Activated CD4-positive, alpha-beta T cell treated with anti-CD3 and anti-CD28 coated beads, Interleukin-2, amount 10 ng/mL, durations not matched to agents 24 days and 14 days (primary cell): Measurements from ENCODE around the gene GABRA4. TPM values are rescaled to one million over a fixed set of nuclear protein-coding genes. Genes with fewer than 3 reads are reported as not detected.

ENCODE experiments used
- DNase-seq: peaks from one replicate; pipeline ENCODE4 v3.0.0; 2022
- H3K27ac Mint-ChIP-seq: one replicate; pipeline ENCODE4 v1.8.0; 2022; ENCODE audit warnings: mild to moderate bottlenecking, mixed read lengths
- H3K27me3 Mint-ChIP-seq: one replicate; pipeline ENCODE4 v1.8.0; 2022; ENCODE audit warnings: mixed read lengths
- H3K36me3 Mint-ChIP-seq: one replicate; pipeline ENCODE4 v1.8.0; 2022; ENCODE audit warnings: low read depth, mild to moderate bottlenecking, mixed read lengths
- H3K4me1 Mint-ChIP-seq: one replicate; pipeline ENCODE4 v1.8.0; 2021; ENCODE audit warnings: mixed read lengths
- H3K4me3 Mint-ChIP-seq: one replicate; pipeline ENCODE4 v1.8.0; 2022; ENCODE audit warnings: mild to moderate bottlenecking, moderate library complexity, mixed read lengths
- H3K9me3 Mint-ChIP-seq: one replicate; pipeline ENCODE4 v1.8.0; 2021; ENCODE audit warnings: mixed read lengths
- intact Hi-C: fragments of 100-400 bp; cut with micrococcal nuclease; formaldehyde crosslinking; loops from one replicate; pipeline ENCODE4 v1.15.1; 2023
- total RNA-seq: library from RNA; stranded (reverse); gene quantifications from 2 replicates; pipeline ENCODE4 v1.2.3, GENCODE V29; 2022

The GABRA4 gene
- not detected in 2 replicates for total RNA-seq

DNA sequence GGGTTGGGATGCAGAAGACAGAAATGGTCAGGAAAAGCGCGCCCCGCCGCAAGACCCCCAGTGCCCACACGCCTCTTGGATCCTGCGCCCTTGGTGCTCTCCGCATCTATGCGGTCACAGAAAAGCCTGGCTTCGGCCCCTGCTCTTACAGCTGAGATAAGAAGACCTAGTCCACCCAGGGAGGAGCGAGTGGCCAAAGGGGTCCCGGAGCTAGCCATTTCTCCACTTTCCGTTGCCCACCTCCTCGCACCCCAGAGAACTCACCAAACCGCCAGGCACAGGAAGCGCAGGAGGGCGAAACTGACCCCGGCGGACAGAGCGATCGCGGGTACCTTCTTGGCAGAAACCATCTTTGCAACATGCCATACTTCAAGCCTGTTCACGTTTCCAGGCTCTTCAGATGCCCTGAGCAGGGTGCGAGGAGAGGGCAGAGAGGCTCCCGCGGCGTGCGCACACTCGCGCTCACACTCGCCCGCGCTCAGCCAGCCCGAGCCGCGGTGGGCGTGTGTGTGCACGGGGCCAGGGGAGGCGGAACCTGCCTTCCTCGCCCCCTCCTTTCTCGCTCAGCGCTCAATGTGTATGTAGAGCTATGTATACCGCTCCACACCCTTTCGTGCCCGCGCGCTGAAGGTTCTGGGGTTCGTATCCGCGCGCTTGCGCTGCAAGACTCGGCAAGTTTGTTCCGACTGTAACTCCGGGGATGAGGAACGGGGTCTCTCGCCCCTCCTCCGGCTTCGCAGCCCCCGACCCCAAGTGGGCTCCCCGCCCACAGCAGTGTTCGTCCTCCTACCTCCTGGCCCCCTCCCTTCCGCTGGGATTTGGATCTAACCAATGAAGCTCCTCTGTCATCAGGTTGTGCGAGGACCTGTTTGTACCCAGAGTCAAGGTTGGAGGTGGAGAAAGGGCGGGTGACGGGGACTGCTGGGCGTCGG is at the start of gene GABRA4:
TSS of gene GABRA4 (minus strand) at position 507 of the 932 bp plus-strand sequence. CDS start at position 350, 157 bp downstream.
- no peak for DNase-seq
- no peaks in the 10 kb centered on the region for H3K9me3 Mint-ChIP-seq

DNA sequence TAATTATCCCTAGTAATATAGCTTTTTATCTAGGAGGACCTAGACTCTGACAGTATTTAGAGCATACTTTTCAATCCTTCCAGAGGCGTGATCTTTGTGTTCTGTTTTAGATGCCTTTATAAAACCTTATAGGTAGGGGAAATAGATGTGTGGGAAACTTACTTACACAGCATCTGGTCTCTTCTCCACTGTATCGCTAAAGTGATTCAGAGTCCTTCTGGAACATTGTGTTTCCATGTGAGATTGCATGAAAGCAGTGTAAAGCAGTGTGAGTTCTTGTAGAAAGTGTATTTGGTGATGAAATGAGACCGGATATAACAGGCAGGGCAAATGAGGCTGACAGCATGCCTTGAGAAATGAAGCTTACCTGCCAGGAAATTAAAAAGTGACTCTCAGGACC is 47.4 kb upstream of the GABRA4 start:
- no peaks in the 10 kb centered on the region for H3K36me3 Mint-ChIP-seq
- H3K27me3 Mint-ChIP-seq, result peaks cover 3% of the 10 kb centered on the region
- H3K9me3 Mint-ChIP-seq, result no peaks in the 10 kb centered on the region
- DNase-seq, result no peak
- no peak overlapping the region for H3K4me3 Mint-ChIP-seq
- H3K27ac Mint-ChIP-seq, result no peak overlapping the region
- no peaks in the 10 kb centered on the region for H3K4me1 Mint-ChIP-seq
- intact Hi-C loops, result no loop called here

More for the DNA sequence above, at the start of gene GABRA4:
- peaks cover 10% of the 10 kb centered on the region for H3K4me1 Mint-ChIP-seq
- H3K4me3 Mint-ChIP-seq, result peak within 1 kb of the TSS; percentile 49
- intact Hi-C loops, result no loop called here
- H3K36me3 Mint-ChIP-seq, result no peaks in the 10 kb centered on the region
- H3K27ac Mint-ChIP-seq, result no peak within 1 kb of the TSS
- H3K27me3 Mint-ChIP-seq, result peaks cover 41% of the 10 kb centered on the region

DNA sequence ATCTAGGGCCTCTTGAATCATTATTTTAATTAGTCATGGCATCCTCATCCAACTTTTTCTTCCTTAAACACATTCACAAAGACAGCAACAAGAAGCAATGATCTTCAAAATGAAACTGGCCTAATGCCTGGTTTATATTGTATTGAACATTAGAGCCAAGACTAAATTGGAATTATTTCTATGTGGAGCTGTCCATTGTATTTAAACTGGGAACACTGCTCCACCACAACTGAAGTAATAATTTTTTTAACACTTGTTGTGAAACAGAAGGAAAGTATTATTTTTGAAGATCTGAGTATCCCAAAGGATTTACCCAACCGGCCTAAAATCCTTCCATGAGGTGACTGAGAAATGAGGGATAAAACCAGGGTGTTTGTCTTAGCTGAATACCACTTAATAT is 44.9 kb upstream of the GABRA4 start:
- H3K27me3 Mint-ChIP-seq, result peaks cover 10% of the 10 kb centered on the region
- no peak for DNase-seq
- H3K4me1 Mint-ChIP-seq, result no peaks in the 10 kb centered on the region
- no peak overlapping the region for H3K4me3 Mint-ChIP-seq
- intact Hi-C loops, result no loop called here
- H3K9me3 Mint-ChIP-seq, result no peaks in the 10 kb centered on the region
- H3K27ac Mint-ChIP-seq, result no peak overlapping the region
- no peaks in the 10 kb centered on the region for H3K36me3 Mint-ChIP-seq

DNA sequence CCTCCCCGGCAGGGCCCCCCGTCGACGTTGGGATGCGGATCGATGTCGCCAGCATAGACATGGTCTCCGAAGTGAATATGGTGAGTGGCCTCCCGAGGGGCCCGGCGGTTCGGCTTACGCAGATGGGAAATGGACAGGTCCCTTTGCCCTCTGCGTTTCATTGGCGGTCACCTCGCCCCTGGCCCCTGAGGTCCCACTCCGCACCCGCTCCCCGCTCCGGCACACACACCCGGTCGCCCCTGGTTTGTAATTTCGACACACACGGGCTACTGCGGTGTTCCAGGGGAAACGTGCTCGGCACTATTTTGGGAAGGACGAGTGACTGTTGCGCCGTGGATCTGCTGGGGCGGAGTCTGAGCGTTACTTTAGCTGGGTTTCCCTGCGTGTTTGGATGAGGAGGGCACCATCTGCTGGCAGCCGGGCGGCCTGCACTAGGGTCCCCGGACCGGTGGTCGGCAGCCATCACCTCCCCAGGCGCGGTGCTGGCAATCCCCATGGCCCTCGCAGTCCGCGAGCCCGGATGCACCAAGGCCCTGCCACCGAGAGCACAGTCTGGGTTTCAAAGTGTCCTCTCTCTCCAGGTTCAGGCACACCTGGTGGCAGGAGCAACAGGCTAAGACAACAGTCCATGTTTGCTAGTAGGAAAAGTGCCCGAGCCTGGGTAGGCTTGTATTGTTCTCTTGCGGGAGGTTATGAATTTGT is 39.2 kb upstream of the GABRA4 start:
- Mint-ChIP-seq H3K9me3 (no peaks in the 10 kb centered on the region), H3K27ac (no peak overlapping the region), H3K36me3 (peaks cover 2% of the 10 kb centered on the region)

DNA sequence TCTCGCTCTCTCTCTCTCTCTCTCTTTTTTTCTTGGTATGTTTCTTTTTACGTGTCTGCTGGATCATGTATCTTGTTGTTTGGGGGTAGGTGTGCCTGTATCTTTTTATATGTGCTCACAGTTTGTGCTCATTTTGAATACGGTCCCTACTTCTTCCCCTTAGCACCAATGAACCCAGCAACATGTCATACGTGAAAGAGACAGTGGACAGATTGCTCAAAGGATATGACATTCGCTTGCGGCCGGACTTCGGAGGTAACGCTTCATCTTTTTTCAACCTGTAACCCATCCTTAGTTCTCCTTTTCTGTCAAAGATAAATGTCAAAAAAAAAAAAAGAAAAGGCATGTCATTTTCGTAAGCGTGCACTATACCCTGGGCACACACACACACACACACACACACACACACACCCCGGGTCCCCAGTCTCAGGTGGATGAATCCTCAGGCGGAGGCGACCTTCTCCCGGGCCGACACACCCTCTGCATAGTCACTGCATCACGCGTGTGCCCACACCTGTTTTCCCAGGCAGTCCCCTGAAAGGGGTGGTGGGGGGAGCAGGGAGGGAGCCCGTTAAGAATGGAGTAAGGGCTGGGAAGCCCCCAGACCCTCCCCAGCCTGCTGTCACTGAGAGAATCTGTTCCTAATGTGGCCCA is 38.5 kb upstream of the GABRA4 start:
- H3K36me3 Mint-ChIP-seq, result peaks cover 2% of the 10 kb centered on the region
- peak overlapping the region; percentile 74 for H3K4me3 Mint-ChIP-seq
- H3K9me3 Mint-ChIP-seq, result no peaks in the 10 kb centered on the region
- H3K27ac Mint-ChIP-seq, result no peak overlapping the region
- intact Hi-C loops, result loop anchor here (2.0 to 5.0 kb wide), 3 partner anchors 21 to 350 kb away; no protein-coding TSS in a partner anchor
- H3K4me1 Mint-ChIP-seq, result peaks cover 17% of the 10 kb centered on the region
- H3K27me3 Mint-ChIP-seq, result peaks cover 45% of the 10 kb centered on the region
- DNase-seq, result peak; percentile 55

More for the DNA sequence above, 39.2 kb upstream of the GABRA4 start:
- H3K4me3 Mint-ChIP-seq, result peak overlapping the region; percentile 74
- peaks cover 17% of the 10 kb centered on the region for H3K4me1 Mint-ChIP-seq
- intact Hi-C loops, result loop anchor here (2.0 to 5.0 kb wide), 3 partner anchors 22 to 350 kb away; no protein-coding TSS in a partner anchor
- DNase-seq, result peak; percentile 82
- H3K27me3 Mint-ChIP-seq, result peaks cover 45% of the 10 kb centered on the region

DNA sequence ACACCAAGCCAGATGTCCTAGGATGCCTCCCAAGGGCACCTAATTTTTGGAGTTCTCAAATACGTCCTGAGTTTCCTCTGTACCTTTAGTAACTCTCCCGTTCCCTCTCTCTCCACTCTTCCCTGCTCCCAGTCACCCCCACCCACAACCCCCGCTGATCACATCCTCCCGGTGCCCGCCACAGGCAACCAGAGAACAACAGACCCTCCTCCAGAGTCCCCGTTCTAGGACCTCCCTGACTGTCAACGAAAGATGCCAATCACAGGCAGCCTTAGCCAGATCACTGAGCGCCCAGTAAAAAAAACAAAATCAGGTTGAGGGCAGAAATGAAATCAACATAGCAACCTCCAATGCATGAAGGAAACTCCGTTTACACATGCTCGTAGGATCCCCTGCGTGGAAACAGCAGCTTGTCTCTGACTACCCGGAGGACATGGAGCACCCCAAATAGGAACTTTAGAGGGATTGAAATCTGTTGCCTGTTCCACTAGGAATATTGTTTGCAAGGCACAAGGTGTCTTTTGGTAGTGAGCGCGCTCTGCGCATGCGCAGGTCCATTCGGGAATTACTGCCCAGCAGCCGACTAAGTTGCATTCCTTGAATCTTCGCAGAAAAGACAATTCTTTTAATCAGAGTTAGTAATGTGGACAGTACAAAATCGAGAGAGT is 37.8 kb upstream of the GABRA4 start, which contains the start of gene GABRB1:
TSS of gene GABRB1 (plus strand) at position 557 of the 668 bp plus-strand sequence.
- H3K4me1 Mint-ChIP-seq, result peaks cover 17% of the 10 kb centered on the region
- no peak within 1 kb of the TSS for H3K27ac Mint-ChIP-seq
- intact Hi-C loops, result loop anchor here (5.0 kb wide), 1 partner anchor 351 kb away; no protein-coding TSS in a partner anchor
- peak; percentile 69 for DNase-seq
- H3K27me3 Mint-ChIP-seq, result peaks cover 46% of the 10 kb centered on the region
- H3K9me3 Mint-ChIP-seq, result no peaks in the 10 kb centered on the region
- H3K36me3 Mint-ChIP-seq, result peaks cover 2% of the 10 kb centered on the region
- H3K4me3 Mint-ChIP-seq, result peak within 1 kb of the TSS; percentile 74

DNA sequence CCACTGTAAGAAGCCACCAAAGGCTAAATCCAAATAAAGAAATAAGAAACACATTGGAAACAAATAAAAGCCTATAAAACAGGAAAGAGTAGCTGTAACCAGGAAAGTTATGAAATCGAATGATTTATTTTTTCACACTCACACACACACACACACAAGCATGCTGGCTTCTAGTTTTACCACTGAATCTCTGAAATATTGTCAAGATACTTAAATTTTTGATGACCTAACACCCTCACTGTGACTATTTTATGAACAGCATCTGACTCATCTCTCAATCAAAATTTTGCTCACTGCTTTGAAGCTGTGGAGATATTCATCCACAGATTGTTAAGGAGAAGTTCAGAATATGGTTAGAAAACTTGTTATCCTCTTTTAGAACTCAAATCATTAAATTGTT is 24.1 kb upstream of the GABRA4 start:
- peaks cover 1% of the 10 kb centered on the region for H3K27me3 Mint-ChIP-seq
- intact Hi-C loops, result no loop called here
- no peak overlapping the region for H3K27ac Mint-ChIP-seq
- H3K4me3 Mint-ChIP-seq, result no peak overlapping the region
- no peaks in the 10 kb centered on the region for H3K36me3 Mint-ChIP-seq
- no peak for DNase-seq
- H3K9me3 Mint-ChIP-seq, result no peaks in the 10 kb centered on the region
- H3K4me1 Mint-ChIP-seq, result no peaks in the 10 kb centered on the region

DNA sequence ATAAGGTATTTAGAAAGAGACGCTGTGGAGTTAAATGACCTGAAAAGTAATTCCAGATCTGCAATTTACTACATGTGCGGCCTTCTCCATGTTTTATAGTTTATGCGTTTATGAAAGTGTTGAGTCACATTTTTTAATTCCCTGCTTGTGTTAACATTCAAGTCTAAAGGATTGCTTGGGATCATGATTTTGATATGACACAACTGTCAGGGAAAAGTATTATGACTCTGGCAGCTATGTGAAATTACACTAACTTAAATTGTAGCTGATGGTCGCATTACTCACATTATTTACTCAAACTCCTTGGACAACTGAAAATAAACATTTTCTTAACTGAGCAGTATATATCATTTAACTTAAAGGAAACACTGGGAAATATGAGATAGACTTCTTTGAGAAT is 23.7 kb upstream of the GABRA4 start:
- intact Hi-C loops, result no loop called here
- Mint-ChIP-seq H3K9me3 (no peaks in the 10 kb centered on the region), H3K4me3 (no peak overlapping the region), H3K4me1 (no peaks in the 10 kb centered on the region), H3K27me3 (no peaks in the 10 kb centered on the region), H3K27ac (no peak overlapping the region), H3K36me3 (no peaks in the 10 kb centered on the region)
- DNase-seq, result no peak

DNA sequence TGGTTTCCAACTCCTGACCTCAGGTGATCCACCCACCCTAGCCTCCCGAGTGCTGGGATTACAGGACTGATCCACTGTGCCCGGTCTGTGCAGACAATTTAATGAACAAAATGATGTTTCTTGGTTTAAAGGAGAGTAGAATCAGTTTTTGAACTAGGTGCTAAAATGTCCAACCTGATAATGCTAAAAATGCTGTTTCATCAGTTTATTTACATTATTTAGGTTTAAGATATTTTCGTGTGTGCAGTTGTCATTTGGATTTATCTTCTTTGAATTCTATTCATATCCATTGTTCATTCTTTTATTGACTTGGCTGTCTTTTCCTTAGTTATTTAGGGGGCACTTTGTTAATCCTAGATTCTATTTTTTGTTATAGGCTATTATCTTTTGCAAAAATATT is 20.0 kb upstream of the GABRA4 start:
- no peaks in the 10 kb centered on the region for H3K27me3 Mint-ChIP-seq
- no peak for DNase-seq
- H3K4me1 Mint-ChIP-seq, result peaks cover 10% of the 10 kb centered on the region
- peaks cover 11% of the 10 kb centered on the region for H3K9me3 Mint-ChIP-seq
- H3K4me3 Mint-ChIP-seq, result no peak overlapping the region
- intact Hi-C loops, result no loop called here
- H3K27ac Mint-ChIP-seq, result no peak overlapping the region
- H3K36me3 Mint-ChIP-seq, result peaks cover 6% of the 10 kb centered on the region

DNA sequence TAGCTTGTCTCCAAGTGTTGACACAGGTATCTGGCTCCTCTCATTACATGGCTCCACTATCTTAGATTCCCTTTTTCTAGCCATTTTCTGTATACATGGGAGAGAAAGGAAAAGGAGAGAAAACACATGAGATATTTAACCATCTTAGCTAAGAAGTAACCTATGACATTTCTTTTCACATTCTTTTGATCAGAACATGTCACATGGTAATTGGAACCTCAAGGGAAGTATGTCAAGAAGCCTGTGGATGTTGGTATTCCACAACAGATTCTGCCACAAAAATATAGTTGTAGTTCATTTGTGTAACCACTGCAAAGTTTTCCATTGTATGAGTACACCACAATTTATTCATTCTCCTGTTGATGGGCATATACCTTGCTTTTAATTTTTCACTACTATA is 19.3 kb upstream of the GABRA4 start:
- no peak for DNase-seq
- peaks cover 10% of the 10 kb centered on the region for H3K4me1 Mint-ChIP-seq
- no peak overlapping the region for H3K27ac Mint-ChIP-seq
- H3K27me3 Mint-ChIP-seq, result no peaks in the 10 kb centered on the region
- peaks cover 11% of the 10 kb centered on the region for H3K9me3 Mint-ChIP-seq
- no peak overlapping the region for H3K4me3 Mint-ChIP-seq
- intact Hi-C loops, result no loop called here
- H3K36me3 Mint-ChIP-seq, result peaks cover 6% of the 10 kb centered on the region

DNA sequence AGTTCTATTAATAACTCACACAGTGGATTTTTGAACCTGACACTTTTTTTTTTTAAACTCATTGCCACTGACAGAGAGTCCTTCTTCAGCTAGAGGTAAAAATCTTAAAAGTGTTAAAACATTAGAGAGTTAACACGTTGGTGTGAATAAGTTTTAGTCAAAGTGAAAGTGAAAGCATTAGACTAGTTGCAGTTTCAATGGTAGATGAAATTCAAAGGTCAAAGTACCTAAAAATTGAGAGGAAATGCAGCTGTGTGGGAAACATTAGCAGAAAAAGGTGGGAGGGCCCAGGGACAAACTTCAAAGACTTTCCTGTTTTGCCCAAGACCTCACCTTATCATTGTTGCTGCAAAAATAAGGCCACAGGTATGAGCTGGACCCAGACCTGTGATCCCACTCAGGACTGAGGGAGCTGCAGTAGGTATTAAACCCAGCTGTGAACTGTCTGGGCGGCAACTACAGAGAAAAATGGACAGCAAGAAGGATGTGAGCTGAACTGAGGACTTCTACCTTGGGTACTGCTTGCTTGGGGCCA is 17.6 kb upstream of the GABRA4 start:
- Mint-ChIP-seq H3K9me3 (peaks cover 11% of the 10 kb centered on the region), H3K36me3 (peaks cover 6% of the 10 kb centered on the region), H3K4me1 (peaks cover 10% of the 10 kb centered on the region), H3K4me3 (peak overlapping the region; percentile 64), H3K27me3 (no peaks in the 10 kb centered on the region), H3K27ac (no peak overlapping the region)
- intact Hi-C loops, result loop anchor here (2.0 kb wide), 1 partner anchor 22 kb away; no protein-coding TSS in a partner anchor
- DNase-seq, result peak; percentile 73

DNA sequence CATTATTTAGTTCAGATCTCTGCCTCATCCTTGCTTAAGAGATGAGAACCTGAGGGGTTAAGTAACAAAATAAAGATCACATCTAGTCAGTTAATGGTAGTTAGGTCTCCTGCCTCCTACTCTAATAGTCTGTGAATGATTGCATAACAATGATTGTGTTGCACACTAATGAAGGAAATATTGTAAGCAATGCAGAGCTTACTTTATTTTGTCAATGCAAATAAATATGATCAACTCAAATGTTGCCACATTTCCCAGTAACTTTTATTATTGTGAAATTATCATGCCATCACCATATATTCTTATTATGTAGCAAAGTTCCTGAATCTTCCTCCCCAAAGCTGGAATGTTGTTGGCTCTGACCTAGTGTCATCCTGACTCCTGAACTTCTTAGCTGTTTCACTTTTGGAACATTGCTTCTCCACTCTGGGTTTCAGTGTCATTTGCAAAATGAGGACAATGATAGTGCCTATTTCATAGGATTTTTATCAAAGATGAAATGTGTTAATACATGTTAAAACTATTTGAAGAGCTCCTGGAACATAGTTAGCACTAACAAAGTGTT is 17.0 kb upstream of the GABRA4 start:
- H3K4me3 Mint-ChIP-seq, result peak overlapping the region; percentile 64
- DNase-seq, result no peak
- peaks cover 10% of the 10 kb centered on the region for H3K4me1 Mint-ChIP-seq
- no peaks in the 10 kb centered on the region for H3K27me3 Mint-ChIP-seq
- no peak overlapping the region for H3K27ac Mint-ChIP-seq
- H3K36me3 Mint-ChIP-seq, result peaks cover 6% of the 10 kb centered on the region
- H3K9me3 Mint-ChIP-seq, result peaks cover 11% of the 10 kb centered on the region
- intact Hi-C loops, result loop anchor here (2.0 kb wide), 1 partner anchor 22 kb away; no protein-coding TSS in a partner anchor
